ENCODE data around the gene RNF150. TPM values are rescaled to one million over a fixed set of nuclear protein-coding genes. Genes with fewer than 3 reads are reported as not detected.

RNF150 gene
- polyA plus RNA-seq, 3 donors, result 0.21 TPM; not detected in 2

- Histone ChIP-seq H3K4me1 (ENCODE audit: control insufficient read depth in 1 of 2, insufficient read depth in 2 of 2, low read length in 2 of 2) (no peaks in the 10 kb centered on the region), H3K9me3 (replicated peaks in 1 of 2; ENCODE audit: control insufficient read depth in 1 of 2, insufficient read depth in 1 of 2, low read length in 2 of 2) (no peaks in the 10 kb centered on the region), H3K9ac (ENCODE audit: insufficient read depth, low read length, poor library complexity, severe bottlenecking) (no peak overlapping the region), H3K4me2 (replicated peaks; ENCODE audit: extremely low read depth, low read length, poor library complexity, severe bottlenecking) (no peak overlapping the region), H3K4me3 (replicated peaks in 1 of 3; ENCODE audit: low read depth in 2 of 3, low read length in 3 of 3) (no peak overlapping the region), H3K36me3 (replicated peaks in 1 of 2; ENCODE audit: control insufficient read depth in 1 of 2, insufficient read depth in 2 of 2, low read length in 2 of 2) (no peaks in the 10 kb centered on the region), H2AFZ (ENCODE audit: insufficient read depth, low read depth, low read length, poor library complexity, severe bottlenecking) (no peak overlapping the region), H4K20me1 (ENCODE audit: insufficient read depth, low read length) (no peaks in the 10 kb centered on the region), H3K27ac (ENCODE audit: low read depth in 1 of 2, low read length in 2 of 2) (no peak overlapping the region), H3K79me2 (ENCODE audit: insufficient read depth, low read length) (no peaks in the 10 kb centered on the region), H3K27me3 (ENCODE audit: control insufficient read depth in 2 of 2, insufficient read depth in 2 of 2, low read length in 2 of 2) (no peaks in the 10 kb centered on the region)
- H3K27me3 Mint-ChIP-seq (ENCODE audit: low read depth in 3 of 3), result no peaks in the 10 kb centered on the region
- H3K9me3 Mint-ChIP-seq, result peaks cover 2 to 23% (median 10%) of the 10 kb centered on the region in 7 donors
- H3K4me1 Mint-ChIP-seq, result peaks cover 6% of the 10 kb centered on the region
- H3K27ac Mint-ChIP-seq, result no peak overlapping the region
- intact Hi-C loops (cut with micrococcal nuclease), result no loop called here
- no CpG with 5 or more reads among the region's 2 CpGs for WGBS (ENCODE audit: insufficient coverage)
- H3K36me3 Mint-ChIP-seq, result no peaks in the 10 kb centered on the region
- no peak for TF ChIP-seq CTCF (IDR thresholded peaks at IDR 0.05)
- H3K4me3 Mint-ChIP-seq, result no peak overlapping the region
- no peak for DNase-seq
These were observed 14.9 kb downstream of the RNF150 start for GRCh38 chr4:141118381-141118780.

DNA sequence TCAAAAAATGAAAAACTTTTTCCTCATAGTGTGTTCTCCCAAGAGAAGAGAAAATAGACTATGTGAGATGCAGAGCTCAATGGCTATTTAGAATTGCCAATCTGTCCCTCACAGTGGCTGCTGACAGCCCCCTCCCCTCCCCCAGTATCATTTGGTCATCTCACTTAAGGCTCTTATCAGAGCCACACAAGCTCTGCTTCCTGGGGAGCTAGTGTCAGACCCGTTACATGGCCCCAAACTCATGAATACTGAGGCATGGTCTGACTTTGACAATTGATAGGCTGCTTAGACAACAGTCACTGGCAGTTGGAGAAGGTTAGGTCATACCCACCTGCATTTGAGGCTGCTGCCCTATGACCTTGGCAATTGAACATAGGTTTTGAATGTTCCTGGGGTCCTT lies 15.3 kb downstream of the RNF150 start:
- WGBS (ENCODE audit: insufficient coverage), result 90% methylated on average over 1 of the region's 1 CpG
- Histone ChIP-seq H3K36me3 (replicated peaks in 1 of 2; ENCODE audit: control insufficient read depth in 1 of 2, insufficient read depth in 2 of 2, low read length in 2 of 2) (no peaks in the 10 kb centered on the region), H2AFZ (ENCODE audit: insufficient read depth, low read depth, low read length, poor library complexity, severe bottlenecking) (no peak overlapping the region), H3K4me1 (ENCODE audit: control insufficient read depth in 1 of 2, insufficient read depth in 2 of 2, low read length in 2 of 2) (no peaks in the 10 kb centered on the region), H3K9me3 (replicated peaks in 1 of 2; ENCODE audit: control insufficient read depth in 1 of 2, insufficient read depth in 1 of 2, low read length in 2 of 2) (no peaks in the 10 kb centered on the region), H3K9ac (ENCODE audit: insufficient read depth, low read length, poor library complexity, severe bottlenecking) (no peak overlapping the region), H3K79me2 (ENCODE audit: insufficient read depth, low read length) (no peaks in the 10 kb centered on the region), H3K4me2 (replicated peaks; ENCODE audit: extremely low read depth, low read length, poor library complexity, severe bottlenecking) (no peak overlapping the region), H3K27ac (ENCODE audit: low read depth in 1 of 2, low read length in 2 of 2) (no peak overlapping the region), H3K4me3 (replicated peaks in 1 of 3; ENCODE audit: low read depth in 2 of 3, low read length in 3 of 3) (no peak overlapping the region), H4K20me1 (ENCODE audit: insufficient read depth, low read length) (no peaks in the 10 kb centered on the region), H3K27me3 (ENCODE audit: control insufficient read depth in 2 of 2, insufficient read depth in 2 of 2, low read length in 2 of 2) (no peaks in the 10 kb centered on the region)
- no peak overlapping the region for H3K4me3 Mint-ChIP-seq
- no peaks in the 10 kb centered on the region for H3K36me3 Mint-ChIP-seq
- no peaks in the 10 kb centered on the region for H3K27me3 Mint-ChIP-seq (ENCODE audit: low read depth in 3 of 3)
- no peak for DNase-seq
- intact Hi-C loops (cut with micrococcal nuclease), result no loop called here
- peaks cover 6% of the 10 kb centered on the region for H3K4me1 Mint-ChIP-seq
- H3K27ac Mint-ChIP-seq, result no peak overlapping the region
- H3K9me3 Mint-ChIP-seq, result peaks cover 2 to 23% (median 14%) of the 10 kb centered on the region in 7 donors
- no peak for TF ChIP-seq CTCF (IDR thresholded peaks at IDR 0.05)

All from CD14-positive monocyte (primary cell).